B cell (primary cell): ENCODE results near the gene ZNF627.

Experiments used
- CTCF ChIP-seq: fragments of 200-600 bp; IDR thresholded peaks from one replicate; pipeline ENCODE4 v1.8.0; 2022; ENCODE audit warnings: antibody characterized with exemption, mild to moderate bottlenecking
- EZH2 ChIP-seq: IDR thresholded peaks from 2 replicates; pipeline ENCODE4 v1.6.1; 2012; ENCODE audit warnings: borderline replicate concordance, low read depth, mild to moderate bottlenecking, moderate library complexity, low read length; ENCODE audit not compliant: insufficient read depth, poor library complexity, severe bottlenecking

- TF ChIP-seq CTCF, result no peak
- TF ChIP-seq EZH2, result no peak
Measured at GRCh38 chr19:11617180-11618062, 20.1 kb downstream of the ZNF627 start.
